ENCODE data around the gene MTNR1A.

MTNR1A gene

DNA sequence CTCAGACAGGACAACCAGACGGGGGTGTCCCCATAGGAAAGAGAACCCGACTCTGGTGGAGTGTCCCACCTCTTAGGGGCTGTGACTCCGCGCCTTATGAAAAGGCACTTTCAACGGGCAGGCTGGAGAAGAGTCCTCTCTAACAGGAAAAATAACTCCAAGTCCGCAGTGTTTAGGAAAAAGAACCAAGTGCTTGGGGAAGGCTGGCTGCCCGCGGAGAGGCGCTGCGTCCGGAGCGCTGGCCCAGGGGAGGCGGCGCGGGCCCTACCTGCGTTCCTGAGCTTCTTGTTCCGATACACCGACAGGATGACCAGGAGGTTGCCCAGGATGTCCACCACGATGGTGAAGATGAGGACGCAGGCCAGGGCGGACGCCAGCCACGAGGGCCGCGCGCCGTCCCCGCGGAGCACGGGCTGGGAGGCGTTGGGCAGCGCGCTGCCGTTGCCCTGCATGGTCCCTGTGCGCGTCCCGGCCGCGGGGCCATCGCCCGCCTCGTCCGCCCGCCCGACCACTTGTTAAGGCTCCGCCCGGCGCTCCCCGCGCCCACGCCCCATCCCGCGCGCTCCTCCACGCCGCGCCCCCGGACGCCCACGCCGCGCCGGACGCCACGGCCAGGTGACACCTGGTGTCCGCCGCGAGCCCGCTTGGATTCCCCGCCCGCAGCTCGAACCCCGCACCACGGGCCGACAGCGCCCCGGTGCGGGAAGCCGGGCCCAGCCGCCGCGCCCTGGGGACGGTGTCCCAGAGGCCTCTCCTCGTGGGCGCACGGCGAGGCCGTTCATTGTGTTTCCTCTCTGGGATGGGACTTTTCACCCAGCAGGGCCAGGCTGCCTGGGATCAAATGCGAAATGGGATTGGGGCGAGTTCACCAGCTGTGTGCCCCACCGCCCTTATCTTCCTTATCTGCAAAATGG lies at the start of gene MTNR1A:
TSS of gene MTNR1A (minus strand) at position 654 of the 914 bp plus-strand sequence. CDS start at position 452, 202 bp downstream.
- no peaks in the 10 kb centered on the region for H3K27me3 ChIP-seq (ENCODE audit: low read length)
- no peaks in the 10 kb centered on the region for H4K20me1 ChIP-seq (ENCODE audit: low read depth, low read length)
- H3K9me3 ChIP-seq (ENCODE audit: insufficient read depth, low read length), result no peaks in the 10 kb centered on the region
- no peak within 1 kb of the TSS for H3K9ac ChIP-seq (ENCODE audit: low read length)
- H3K36me3 ChIP-seq (ENCODE audit: low read length), result no peaks in the 10 kb centered on the region
- no peak within 1 kb of the TSS for H3K4me3 ChIP-seq (ENCODE audit: insufficient read depth, low read length, poor library complexity, severe bottlenecking)
- H3K79me2 ChIP-seq (ENCODE audit: insufficient read depth, low read length), result no peaks in the 10 kb centered on the region
- no peak within 1 kb of the TSS for H3K27ac ChIP-seq (ENCODE audit: low read depth, low read length)
- no peaks in the 10 kb centered on the region for H3K9me2 ChIP-seq (replicated peaks; ENCODE audit: insufficient read depth, low read length)
- no peak within 1 kb of the TSS for H2AFZ ChIP-seq (ENCODE audit: low read depth, low read length, severe bottlenecking)
- no peak within 1 kb of the TSS for H3K4me2 ChIP-seq (ENCODE audit: low read depth, low read length, poor library complexity, severe bottlenecking)
- TF ChIP-seq, protein P1, sequence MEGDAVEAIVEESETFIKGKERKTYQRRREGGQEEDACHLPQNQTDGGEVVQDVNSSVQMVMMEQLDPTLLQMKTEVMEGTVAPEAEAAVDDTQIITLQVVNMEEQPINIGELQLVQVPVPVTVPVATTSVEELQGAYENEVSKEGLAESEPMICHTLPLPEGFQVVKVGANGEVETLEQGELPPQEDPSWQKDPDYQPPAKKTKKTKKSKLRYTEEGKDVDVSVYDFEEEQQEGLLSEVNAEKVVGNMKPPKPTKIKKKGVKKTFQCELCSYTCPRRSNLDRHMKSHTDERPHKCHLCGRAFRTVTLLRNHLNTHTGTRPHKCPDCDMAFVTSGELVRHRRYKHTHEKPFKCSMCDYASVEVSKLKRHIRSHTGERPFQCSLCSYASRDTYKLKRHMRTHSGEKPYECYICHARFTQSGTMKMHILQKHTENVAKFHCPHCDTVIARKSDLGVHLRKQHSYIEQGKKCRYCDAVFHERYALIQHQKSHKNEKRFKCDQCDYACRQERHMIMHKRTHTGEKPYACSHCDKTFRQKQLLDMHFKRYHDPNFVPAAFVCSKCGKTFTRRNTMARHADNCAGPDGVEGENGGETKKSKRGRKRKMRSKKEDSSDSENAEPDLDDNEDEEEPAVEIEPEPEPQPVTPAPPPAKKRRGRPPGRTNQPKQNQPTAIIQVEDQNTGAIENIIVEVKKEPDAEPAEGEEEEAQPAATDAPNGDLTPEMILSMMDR (IDR thresholded peaks at IDR 0.05; ENCODE audit: insufficient read depth, low read length, poor library complexity, severe bottlenecking), result no peak
- no peak for TF ChIP-seq EZH2phosphoT487 (conservative IDR thresholded peaks at IDR 0.05; ENCODE audit: low read length)
- no peaks in the 10 kb centered on the region for H3F3A ChIP-seq (ENCODE audit: insufficient read depth)

DNA sequence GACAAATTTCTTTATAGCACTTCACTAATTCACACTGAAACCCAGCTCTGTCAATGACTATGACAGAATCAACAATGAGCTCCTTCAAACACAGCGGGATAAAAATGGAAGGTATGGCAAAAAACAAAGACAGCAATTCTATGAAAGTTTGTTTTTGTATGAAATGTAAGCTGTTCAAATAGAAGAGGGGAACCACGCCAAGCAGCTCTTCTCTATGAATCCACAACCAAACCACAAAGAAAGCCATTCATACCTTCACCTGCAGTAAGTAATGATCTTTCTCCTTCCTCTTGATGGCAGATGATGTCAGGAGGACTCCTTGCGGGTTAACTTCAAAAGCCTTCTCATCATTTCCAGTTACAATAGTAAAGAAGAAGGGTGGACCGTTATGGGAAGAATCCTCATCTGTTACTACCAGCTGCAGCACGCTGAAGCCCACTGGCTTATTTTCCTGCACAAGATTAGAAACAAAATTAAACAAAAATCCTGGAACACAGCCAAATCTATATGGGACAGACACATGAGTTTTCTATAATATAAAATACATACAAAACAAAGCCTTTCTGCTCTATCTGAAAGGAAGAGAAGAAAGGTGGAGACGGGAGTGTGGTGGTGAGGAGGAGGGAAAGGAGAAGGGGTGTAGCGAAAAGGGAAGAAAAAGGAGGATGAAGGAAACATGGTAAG lies 48.9 kb upstream of the MTNR1A start:
- Histone ChIP-seq H3K36me3 (ENCODE audit: low read length) (no peaks in the 10 kb centered on the region), H3K4me3 (ENCODE audit: insufficient read depth, low read length, poor library complexity, severe bottlenecking) (no peak overlapping the region), H3K9me2 (replicated peaks; ENCODE audit: insufficient read depth, low read length) (no peaks in the 10 kb centered on the region), H3K4me2 (ENCODE audit: low read depth, low read length, poor library complexity, severe bottlenecking) (no peak overlapping the region), H3K79me2 (ENCODE audit: insufficient read depth, low read length) (no peaks in the 10 kb centered on the region), H3K27ac (ENCODE audit: low read depth, low read length) (no peak overlapping the region), H3F3A (ENCODE audit: insufficient read depth) (no peaks in the 10 kb centered on the region), H3K9ac (ENCODE audit: low read length) (no peak overlapping the region), H3K27me3 (ENCODE audit: low read length) (no peaks in the 10 kb centered on the region), H4K20me1 (ENCODE audit: low read depth, low read length) (no peaks in the 10 kb centered on the region), H3K9me3 (ENCODE audit: insufficient read depth, low read length) (no peaks in the 10 kb centered on the region), H2AFZ (ENCODE audit: low read depth, low read length, severe bottlenecking) (no peak overlapping the region)
- no peak for TF ChIP-seq EZH2phosphoT487 (conservative IDR thresholded peaks at IDR 0.05; ENCODE audit: low read length)
- TF ChIP-seq, protein P1 (IDR thresholded peaks at IDR 0.05; ENCODE audit: insufficient read depth, low read length, poor library complexity, severe bottlenecking), result no peak

DNA sequence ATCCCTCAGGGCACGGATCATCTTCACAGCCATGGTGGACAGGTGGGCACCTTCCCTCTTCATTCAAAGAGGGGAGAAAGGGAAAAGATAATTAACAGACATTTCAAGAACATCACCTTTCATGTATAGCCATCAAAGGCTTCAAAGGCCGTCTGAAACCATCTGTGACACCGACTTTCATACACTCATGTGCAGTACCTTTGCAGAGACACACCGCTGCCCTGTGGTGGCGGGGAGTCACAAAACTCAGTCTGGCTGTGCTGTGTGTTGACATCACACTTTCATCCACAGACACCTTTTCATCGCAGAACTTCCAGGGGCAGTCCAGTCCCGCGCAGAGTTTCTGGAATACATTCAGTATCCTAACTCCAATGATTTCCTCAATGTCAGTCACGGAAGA lies 47.6 kb upstream of the MTNR1A start:
- Histone ChIP-seq H3K36me3 (ENCODE audit: low read length) (no peaks in the 10 kb centered on the region), H3K27me3 (ENCODE audit: low read length) (no peaks in the 10 kb centered on the region), H4K20me1 (ENCODE audit: low read depth, low read length) (no peaks in the 10 kb centered on the region), H3K27ac (ENCODE audit: low read depth, low read length) (no peak overlapping the region), H3F3A (ENCODE audit: insufficient read depth) (no peaks in the 10 kb centered on the region), H3K4me2 (ENCODE audit: low read depth, low read length, poor library complexity, severe bottlenecking) (no peak overlapping the region), H3K4me3 (ENCODE audit: insufficient read depth, low read length, poor library complexity, severe bottlenecking) (no peak overlapping the region), H3K9me2 (replicated peaks; ENCODE audit: insufficient read depth, low read length) (no peaks in the 10 kb centered on the region), H2AFZ (ENCODE audit: low read depth, low read length, severe bottlenecking) (no peak overlapping the region), H3K79me2 (ENCODE audit: insufficient read depth, low read length) (no peaks in the 10 kb centered on the region), H3K9me3 (ENCODE audit: insufficient read depth, low read length) (no peaks in the 10 kb centered on the region), H3K9ac (ENCODE audit: low read length) (no peak overlapping the region)
- TF ChIP-seq, protein P1 (IDR thresholded peaks at IDR 0.05; ENCODE audit: insufficient read depth, low read length, poor library complexity, severe bottlenecking), result no peak
- no peak for TF ChIP-seq EZH2phosphoT487 (conservative IDR thresholded peaks at IDR 0.05; ENCODE audit: low read length)
